Activated CD8-positive, alpha-beta T cell treated with anti-CD3 and anti-CD28 coated beads for 36 hours (primary cell): ENCODE measurements around the gene ZFAND2B. TPM values are rescaled to one million over a fixed set of nuclear protein-coding genes. Genes with fewer than 3 reads are reported as not detected.
"Not testable (repeated sequence)": the region's sequence is repeated elsewhere in the genome, so short reads cannot be mapped to it uniquely, and the experiment has no call there.

Experiments
- ATAC-seq: fragments of 200-7000 bp; cut with Tn5 transposase; one replicate; pipeline ENCODE4 v1.10.0; 2021; ENCODE audit warnings: mild to moderate bottlenecking, moderate library complexity
- CTCF ChIA-PET: fragments of 350-600 bp; sonication (Branson Sonifier 250); formaldehyde crosslinking; loops from one replicate; lab custom pipeline; 2021; ENCODE audit warnings: antibody characterized with exemption; lab: Charles Lee
- POLR2A ChIA-PET: fragments of 350-600 bp; sonication (Branson Sonifier 250); formaldehyde crosslinking; loops from one replicate; lab custom pipeline; 2021; ENCODE audit warnings: antibody characterized with exemption; lab: Charles Lee
- DNase-seq: peaks from one replicate; pipeline ENCODE4 v3.0.0-alpha.2; 2020
- H3K27ac Mint-ChIP-seq: one replicate; pipeline ENCODE4 v1.8.0; 2021; ENCODE audit warnings: mild to moderate bottlenecking, mixed read lengths
- H3K27me3 Mint-ChIP-seq: one replicate; pipeline ENCODE4 v1.8.0; 2021; ENCODE audit warnings: mixed read lengths
- H3K36me3 Mint-ChIP-seq: one replicate; pipeline ENCODE4 v1.8.0; 2021; ENCODE audit warnings: low read depth, mixed read lengths
- H3K4me1 Mint-ChIP-seq: one replicate; pipeline ENCODE4 v1.8.0; 2021; ENCODE audit warnings: low read depth, mixed read lengths
- H3K4me3 Mint-ChIP-seq: one replicate; pipeline ENCODE4 v1.8.0; 2021; ENCODE audit warnings: mild to moderate bottlenecking, moderate library complexity, mixed read lengths
- H3K9me3 Mint-ChIP-seq: one replicate; pipeline ENCODE4 v1.8.0; 2021; ENCODE audit warnings: mixed read lengths
- intact Hi-C: fragments of 100-400 bp; cut with micrococcal nuclease; formaldehyde crosslinking; loops from one replicate; pipeline ENCODE4 v1.10.0; 2022
- total RNA-seq, 2 experiments: library from RNA; stranded (reverse); gene quantifications; one replicate each; pipeline ENCODE4 v1.2.3, GENCODE V29; 2021
- TF ChIP-seq, protein P1 (sequence below): fragments of 200-600 bp; IDR thresholded peaks from one replicate; pipeline ENCODE4 v1.8.0; 2022; ENCODE audit warnings: antibody characterized with exemption, mild to moderate bottlenecking

Gene ZFAND2B
- total RNA-seq, 2 experiments from 2014 or later: 31.3 to 33.3 TPM

DNA sequence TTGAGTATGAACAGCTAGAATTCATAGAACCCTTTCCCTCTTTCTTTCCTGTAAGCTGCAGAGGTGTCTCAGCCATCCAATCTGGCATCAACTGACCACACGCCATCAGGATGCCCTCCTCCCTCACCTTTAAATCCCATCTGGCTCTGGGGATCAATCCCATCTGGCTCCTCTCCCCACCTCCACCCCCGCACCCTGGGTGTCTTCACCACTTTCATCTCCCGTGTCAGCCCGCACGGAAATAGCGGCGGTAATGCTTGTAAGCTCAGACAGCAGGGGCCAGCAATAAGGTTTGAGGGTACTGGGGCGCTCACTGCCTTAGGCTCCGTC lies 46.0 kb downstream of the ZFAND2B start:
- Mint-ChIP-seq H3K27me3 (no peaks in the 10 kb centered on the region), H3K36me3 (peaks cover 56% of the 10 kb centered on the region), H3K4me3 (peak overlapping the region; percentile 77), H3K4me1 (peaks cover 60% of the 10 kb centered on the region), H3K27ac (peak overlapping the region; percentile 93), H3K9me3 (no peaks in the 10 kb centered on the region)
- ChIA-PET POLR2A (interaction anchor here (0.6 to 19.2 kb wide), 14 partner anchors 7 to 149 kb away, joined by 3 to 239 read pairs (median 6); partner anchors contain the start of genes ABCB6, ANKZF1, ATG9A and DNAJB2), CTCF (interaction anchor here (0.9 to 10.1 kb wide), 7 partner anchors 8 to 81 kb away, joined by 3 to 132 read pairs (median 6); partner anchors contain the start of gene DNAJB2)
- ATAC-seq (peak; percentile 0), DNase-seq (peak; percentile 69)
- intact Hi-C loops: no loop called here
- TF ChIP-seq, protein P1, sequence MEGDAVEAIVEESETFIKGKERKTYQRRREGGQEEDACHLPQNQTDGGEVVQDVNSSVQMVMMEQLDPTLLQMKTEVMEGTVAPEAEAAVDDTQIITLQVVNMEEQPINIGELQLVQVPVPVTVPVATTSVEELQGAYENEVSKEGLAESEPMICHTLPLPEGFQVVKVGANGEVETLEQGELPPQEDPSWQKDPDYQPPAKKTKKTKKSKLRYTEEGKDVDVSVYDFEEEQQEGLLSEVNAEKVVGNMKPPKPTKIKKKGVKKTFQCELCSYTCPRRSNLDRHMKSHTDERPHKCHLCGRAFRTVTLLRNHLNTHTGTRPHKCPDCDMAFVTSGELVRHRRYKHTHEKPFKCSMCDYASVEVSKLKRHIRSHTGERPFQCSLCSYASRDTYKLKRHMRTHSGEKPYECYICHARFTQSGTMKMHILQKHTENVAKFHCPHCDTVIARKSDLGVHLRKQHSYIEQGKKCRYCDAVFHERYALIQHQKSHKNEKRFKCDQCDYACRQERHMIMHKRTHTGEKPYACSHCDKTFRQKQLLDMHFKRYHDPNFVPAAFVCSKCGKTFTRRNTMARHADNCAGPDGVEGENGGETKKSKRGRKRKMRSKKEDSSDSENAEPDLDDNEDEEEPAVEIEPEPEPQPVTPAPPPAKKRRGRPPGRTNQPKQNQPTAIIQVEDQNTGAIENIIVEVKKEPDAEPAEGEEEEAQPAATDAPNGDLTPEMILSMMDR: no peak

DNA sequence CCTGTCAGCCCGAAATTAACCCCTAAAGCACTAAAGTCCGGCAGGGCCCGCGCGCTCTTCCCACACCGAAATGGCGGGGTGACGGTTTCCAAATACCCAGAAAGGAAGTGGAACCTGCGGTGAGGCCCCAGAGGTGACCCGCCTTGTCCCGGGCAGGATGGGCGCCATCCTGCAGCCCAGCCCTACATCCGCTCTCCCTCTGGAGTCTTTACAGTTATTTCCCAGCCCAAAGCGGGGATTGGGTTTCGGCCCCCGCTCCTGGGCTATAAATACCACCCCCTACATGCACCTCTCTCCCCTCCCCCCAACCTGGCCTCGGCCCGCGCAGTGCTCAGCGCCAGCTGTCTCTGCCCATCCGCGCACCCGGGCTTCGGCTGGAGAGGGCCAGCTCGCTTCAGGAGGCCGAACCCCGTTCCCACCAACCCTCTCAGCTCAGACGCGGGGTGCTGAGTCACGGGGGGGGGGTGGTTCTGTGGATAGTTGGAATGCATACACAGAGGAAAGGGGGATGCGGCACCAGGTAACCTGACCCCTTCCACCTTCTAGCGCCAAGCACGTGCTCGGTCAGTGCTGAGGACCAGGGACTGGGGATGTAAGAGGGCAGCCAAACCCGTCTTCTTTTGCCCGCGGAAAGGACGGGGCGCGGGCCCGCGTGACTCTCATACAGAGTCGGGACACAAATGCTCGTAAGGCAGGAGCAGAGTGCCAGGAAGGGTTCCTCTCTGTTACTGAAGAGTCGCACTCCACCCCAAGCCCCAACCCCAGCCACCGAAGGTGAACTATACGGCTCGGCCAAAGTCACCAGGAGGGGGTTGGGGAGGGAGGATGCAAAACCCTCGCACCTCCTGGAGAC lies 46.5 kb downstream of the ZFAND2B start, which contains the start of gene TUBA4B:
Gene TUBA4B, plus strand, starts transcription at position 344 of the 853 bp plus-strand sequence. Its CDS starts 165 bp downstream, at position 509.
- Mint-ChIP-seq H3K27ac (peak within 1 kb of the TSS; percentile 94), H3K36me3 (peaks cover 51% of the 10 kb centered on the region), H3K27me3 (no peaks in the 10 kb centered on the region), H3K4me3 (peak within 1 kb of the TSS; percentile 77), H3K4me1 (peaks cover 54% of the 10 kb centered on the region), H3K9me3 (no peaks in the 10 kb centered on the region)
- ChIA-PET CTCF (interaction anchor here (0.9 to 10.1 kb wide), 9 partner anchors 8 to 82 kb away, joined by 3 to 132 read pairs (median 6); partner anchors contain the start of gene DNAJB2), POLR2A (interaction anchor here (0.6 to 19.2 kb wide), 18 partner anchors 8 to 355 kb away, joined by 3 to 239 read pairs (median 6); partner anchors contain the start of genes ABCB6, ANKZF1, ATG9A and CNPPD1)
- peak; percentile 8 for ATAC-seq
- peak; percentile 70 for DNase-seq
- intact Hi-C loops: no loop called here
- TF ChIP-seq, protein P1: no peak

DNA sequence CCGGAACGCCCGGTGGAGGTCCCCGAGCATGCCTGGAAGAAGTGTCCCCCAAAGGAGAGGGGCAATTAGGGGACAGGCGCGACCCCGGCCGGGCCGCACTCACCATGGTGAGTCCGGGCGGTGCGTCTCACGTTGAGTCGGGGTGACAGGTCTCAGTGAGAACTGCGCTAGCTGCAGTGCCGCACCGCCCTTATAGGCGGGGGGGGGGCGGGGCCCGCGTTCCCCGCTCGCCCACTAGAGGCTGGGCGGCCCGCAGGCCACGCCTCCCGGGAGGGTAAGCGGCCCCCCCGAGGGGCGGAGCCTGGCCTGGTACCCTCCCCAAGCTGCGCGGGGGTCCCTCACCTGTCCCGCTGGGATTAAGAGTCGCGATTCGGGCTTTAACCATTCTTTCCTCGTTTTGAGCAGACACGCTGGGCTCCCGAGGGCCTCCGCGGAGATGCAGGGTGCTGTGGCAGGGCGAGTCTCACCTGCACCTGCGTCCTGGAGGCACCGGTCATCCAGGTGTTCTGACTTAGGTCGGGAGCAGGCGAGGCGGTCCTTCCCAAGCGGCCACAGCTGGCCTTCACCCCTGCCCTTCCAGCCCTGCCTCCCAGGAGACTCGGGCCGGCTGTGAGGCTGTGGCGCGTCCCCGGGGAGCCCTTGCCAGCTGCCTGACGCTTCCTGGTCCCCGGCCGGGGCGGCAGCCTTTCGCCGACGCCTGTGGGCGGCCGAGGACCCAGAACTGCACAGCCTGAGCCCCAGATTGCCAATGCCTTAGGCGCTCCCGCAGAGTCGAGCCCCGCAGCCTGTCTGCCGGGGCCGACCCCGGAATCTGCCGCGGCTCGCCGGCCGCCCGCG lies 47.4 kb downstream of the ZFAND2B start, which contains the start of gene TUBA4A:
Gene TUBA4A, minus strand, starts transcription at position 166 of the 837 bp plus-strand sequence. Its CDS starts 60 bp downstream, at position 106.
- H3K9me3 Mint-ChIP-seq: no peaks in the 10 kb centered on the region
- H3K4me3 Mint-ChIP-seq: peak within 1 kb of the TSS; percentile 77
- DNase-seq: peak; percentile 92
- CTCF ChIA-PET: interaction anchor here (0.7 to 10.1 kb wide), 11 partner anchors 9 to 133 kb away, joined by 3 to 132 read pairs (median 5); partner anchors contain the start of genes ANKZF1, ATG9A, CNPPD1 and DNAJB2
- POLR2A ChIA-PET: interaction anchor here (0.6 to 19.2 kb wide), 17 partner anchors 9 to 356 kb away, joined by 3 to 239 read pairs (median 10); partner anchors contain the start of genes ABCB6, ANKZF1, ATG9A and CNPPD1
- TF ChIP-seq, protein P1: no peak
- peak; percentile 73 for ATAC-seq
- peak within 1 kb of the TSS; percentile 94 for H3K27ac Mint-ChIP-seq
- H3K4me1 Mint-ChIP-seq: peaks cover 46% of the 10 kb centered on the region
- H3K27me3 Mint-ChIP-seq: no peaks in the 10 kb centered on the region
- H3K36me3 Mint-ChIP-seq: peaks cover 42% of the 10 kb centered on the region
- intact Hi-C loops: loop anchor here (2.0 kb wide), 1 partner anchor 25 kb away; the partner anchor contains the start of gene DNAJB2

DNA sequence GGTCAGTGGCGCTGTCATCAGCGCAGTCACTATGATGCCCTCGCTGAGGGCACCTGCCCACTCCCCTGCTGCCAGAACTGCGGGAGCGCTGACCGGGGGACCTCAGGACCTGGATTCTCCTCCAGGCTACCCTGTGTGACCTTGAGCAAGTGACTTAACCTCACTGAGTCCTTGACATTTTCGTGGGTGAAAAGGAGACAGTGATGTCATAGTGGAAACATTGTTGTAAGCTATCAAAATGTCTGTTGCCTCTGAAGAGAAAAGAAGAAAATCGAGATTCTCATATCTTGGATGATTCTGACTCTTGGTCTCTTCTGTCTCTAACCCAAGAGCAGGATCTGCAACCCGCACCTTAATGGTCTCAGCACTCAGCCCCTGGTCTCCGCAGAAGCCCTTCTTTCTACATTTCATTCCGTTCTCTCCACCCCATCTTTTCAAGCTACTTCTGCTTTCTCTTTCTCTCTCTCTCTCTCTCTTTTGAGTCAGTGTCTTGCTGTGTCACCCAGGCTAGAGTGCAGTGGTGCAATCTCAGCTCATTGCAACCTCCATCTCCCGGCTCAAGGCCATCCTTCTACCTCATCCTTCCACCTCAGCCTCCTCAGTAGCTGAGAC lies 48.1 kb downstream of the ZFAND2B start:
- H3K27ac Mint-ChIP-seq: peak overlapping the region; percentile 94
- peak overlapping the region; percentile 77 for H3K4me3 Mint-ChIP-seq
- ChIA-PET CTCF (interaction anchor here (0.7 to 10.1 kb wide), 9 partner anchors 10 to 132 kb away, joined by 3 to 132 read pairs (median 7); partner anchors contain the start of genes ANKZF1, ATG9A, CNPPD1 and DNAJB2), POLR2A (interaction anchor here (0.7 to 19.2 kb wide), 17 partner anchors 8 to 133 kb away, joined by 3 to 239 read pairs (median 10); partner anchors contain the start of genes ABCB6, ANKZF1, ATG9A and CNPPD1)
- H3K36me3 Mint-ChIP-seq: peaks cover 35% of the 10 kb centered on the region
- ATAC-seq: peak; percentile 57
- peaks cover 39% of the 10 kb centered on the region for H3K4me1 Mint-ChIP-seq
- no peaks in the 10 kb centered on the region for H3K9me3 Mint-ChIP-seq
- TF ChIP-seq, protein P1: no peak
- intact Hi-C loops: loop anchor here (2.0 kb wide), 1 partner anchor 24 kb away; the partner anchor contains the start of gene DNAJB2
- DNase-seq: peak; percentile 67
- H3K27me3 Mint-ChIP-seq: no peaks in the 10 kb centered on the region

DNA sequence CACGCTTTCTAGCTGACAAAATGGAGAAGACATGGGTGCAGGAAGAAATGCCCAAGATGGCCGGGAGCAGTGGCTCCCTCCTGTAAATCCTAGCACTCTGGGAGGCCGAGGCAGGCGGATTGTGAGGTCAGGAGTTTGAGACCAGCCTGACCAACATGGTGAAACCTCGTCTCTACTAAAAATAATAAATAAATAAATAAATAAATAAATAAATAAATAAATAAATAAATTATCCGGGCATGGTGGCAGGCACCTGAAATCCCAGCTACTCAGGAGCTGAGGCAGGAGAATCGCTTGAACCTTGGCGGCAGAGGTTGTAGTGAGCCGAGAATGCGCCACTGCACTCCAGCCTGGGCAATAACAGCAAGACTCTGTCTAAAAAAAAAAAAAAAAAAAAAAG lies 52.4 kb downstream of the ZFAND2B start:
- not testable (repeated sequence) for H3K4me3 Mint-ChIP-seq
- POLR2A ChIA-PET: interaction anchor here (1.0 to 1.1 kb wide), 2 partner anchors 20 to 89 kb away, joined by 3 read pairs; partner anchors contain the start of gene SLC23A3

More for the DNA sequence above, 52.4 kb downstream of the ZFAND2B start:
- ATAC-seq, DNase-seq, H3K36me3 Mint-ChIP-seq, intact Hi-C loops, H3K9me3 Mint-ChIP-seq, H3K27ac Mint-ChIP-seq, H3K27me3 Mint-ChIP-seq: not testable (repeated sequence)
- CTCF ChIA-PET: interaction anchor here (1.0 to 5.2 kb wide), 4 partner anchors 18 to 36 kb away, joined by 3 to 61 read pairs (median 6); partner anchors contain the start of gene DNAJB2
- H3K4me1 Mint-ChIP-seq: peaks cover 21% of the 10 kb centered on the region
